GM18499 (cell line): ENCODE measurements around the gene ATG2A.

ENCODE experiments used
- ATAC-seq: cut with Tn5 transposase; IDR thresholded peaks from one replicate; pipeline ENCODE4 v1.9.1; 2021; ENCODE audit warnings: moderate number of reproducible peaks; ENCODE audit not compliant: insufficient read depth, unreplicated experiment

The ATG2A gene

DNA sequence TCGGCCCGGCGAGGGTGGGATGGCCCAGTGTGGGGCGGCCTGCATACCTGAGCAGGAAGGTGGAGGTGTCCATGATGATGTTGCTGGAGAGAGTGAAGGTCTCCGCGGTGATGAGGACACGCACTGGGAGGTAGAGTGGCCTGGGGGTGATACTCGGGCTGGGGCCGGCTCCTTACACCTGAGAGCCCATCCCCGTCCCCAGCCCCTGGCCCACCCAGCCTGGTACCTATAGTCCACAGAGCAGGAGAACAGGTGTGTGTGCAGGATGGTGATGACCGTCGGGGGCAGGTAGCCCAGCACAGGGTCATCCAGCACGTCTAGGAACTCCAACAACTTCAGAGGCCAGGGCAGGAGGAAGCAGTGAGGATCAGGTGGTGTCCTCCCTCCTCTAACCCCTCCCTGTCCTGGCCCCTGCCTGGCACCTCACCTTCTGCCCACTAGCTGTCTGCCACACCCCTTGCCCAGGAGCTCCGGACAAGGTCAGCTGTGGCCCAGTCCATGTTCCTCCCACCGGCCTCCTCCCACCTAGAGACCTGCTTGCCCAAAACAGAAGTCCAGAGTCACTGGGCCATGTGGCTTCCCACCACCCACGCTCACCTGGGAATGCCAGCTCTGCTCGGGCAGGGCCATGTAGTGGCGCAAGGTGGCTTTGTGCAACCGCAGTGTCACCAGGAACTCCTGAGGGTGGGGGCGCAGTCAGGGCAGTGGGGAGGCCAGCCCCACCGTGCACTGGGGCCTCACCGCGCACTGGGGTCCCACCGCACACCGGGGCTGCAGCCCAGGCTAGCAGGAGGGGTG lies 11.3 kb downstream of the ATG2A start:
- ATAC-seq, result no peak

DNA sequence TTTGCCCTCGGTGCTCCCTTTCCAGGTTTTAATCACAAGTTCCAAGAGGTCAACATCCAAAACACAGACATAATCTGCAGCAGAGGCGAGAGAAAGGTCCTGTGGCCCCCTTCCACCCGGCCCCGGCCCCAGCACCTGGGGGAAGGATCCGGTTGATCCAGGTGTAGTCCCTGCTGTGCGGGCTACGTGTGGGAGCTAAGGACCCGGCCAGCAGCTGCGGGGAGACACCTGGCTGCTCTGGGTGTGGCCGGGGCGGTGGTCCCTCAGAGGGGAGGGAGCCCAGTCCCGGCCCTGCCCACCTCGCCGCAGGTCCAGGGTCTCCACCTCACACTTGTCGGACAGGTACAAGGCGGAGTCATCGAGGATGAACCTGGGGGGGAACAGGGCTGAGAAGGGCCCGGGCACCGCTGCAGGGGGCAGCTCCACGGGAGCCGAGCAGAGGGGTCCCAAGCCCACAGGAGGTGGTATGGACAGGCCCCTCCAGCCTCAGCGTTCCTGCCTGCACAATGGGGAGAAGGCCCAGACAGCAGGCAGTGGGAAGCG lies 13.6 kb downstream of the ATG2A start:
- ATAC-seq, result no peak

DNA sequence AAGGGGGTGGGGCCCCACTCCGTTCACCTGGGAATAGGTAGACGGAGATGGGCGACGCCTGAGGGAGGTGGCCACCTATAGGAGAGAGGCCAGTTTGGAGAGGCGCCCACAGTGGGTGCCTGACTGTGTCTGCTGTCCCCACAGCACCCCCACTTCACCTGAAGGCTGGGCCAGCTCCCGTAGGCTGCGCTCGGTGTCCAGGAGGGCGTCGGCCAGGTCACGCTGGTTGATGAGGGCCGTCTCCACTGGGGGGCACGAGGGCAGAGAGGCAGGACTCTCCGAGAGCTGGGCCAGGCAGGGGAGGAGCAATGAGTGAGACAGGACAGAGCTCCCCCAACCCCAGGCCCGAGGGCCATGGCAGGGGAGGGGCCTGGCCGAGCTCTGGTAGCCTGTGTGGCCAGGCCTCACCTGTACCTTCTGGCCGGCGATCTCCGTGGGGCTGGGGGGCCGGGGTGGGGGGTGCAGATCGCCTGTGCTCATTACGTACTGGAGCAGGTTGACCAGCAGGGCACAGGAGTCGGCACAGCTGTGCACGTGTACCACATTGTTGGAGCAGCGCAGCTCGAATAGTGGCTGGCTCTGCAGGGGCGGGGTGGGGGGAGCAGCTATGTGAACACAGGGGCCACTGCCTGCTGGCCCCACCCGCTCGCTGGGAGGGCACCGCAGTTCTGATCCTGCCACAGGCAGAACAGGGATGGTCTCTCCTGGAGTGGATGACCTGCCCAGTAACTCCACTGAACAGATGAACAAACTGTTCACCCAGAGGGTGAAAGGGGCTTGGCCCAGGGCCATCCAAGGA lies 14.7 kb downstream of the ATG2A start:
- ATAC-seq, result no peak

DNA sequence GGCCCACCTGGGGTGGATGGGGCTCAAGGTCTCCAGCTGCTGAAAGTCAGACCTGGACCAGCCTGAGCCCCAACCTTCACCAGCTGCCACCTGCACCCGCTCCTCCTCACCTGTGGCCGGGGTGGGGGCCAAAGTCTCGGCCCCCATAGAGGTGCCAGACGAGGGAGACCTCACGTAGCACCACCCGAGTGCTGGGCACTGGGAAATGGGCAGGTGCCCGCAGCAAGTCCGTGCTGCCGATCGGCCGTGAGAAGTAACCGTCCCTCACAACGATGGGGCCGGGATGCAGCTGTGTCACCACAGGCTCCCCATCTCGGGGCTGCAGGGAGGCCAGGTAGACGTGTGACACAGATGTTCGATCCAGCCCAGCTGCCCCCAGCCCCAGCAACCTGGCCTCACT lies 16.2 kb downstream of the ATG2A start:
- no peak for ATAC-seq

DNA sequence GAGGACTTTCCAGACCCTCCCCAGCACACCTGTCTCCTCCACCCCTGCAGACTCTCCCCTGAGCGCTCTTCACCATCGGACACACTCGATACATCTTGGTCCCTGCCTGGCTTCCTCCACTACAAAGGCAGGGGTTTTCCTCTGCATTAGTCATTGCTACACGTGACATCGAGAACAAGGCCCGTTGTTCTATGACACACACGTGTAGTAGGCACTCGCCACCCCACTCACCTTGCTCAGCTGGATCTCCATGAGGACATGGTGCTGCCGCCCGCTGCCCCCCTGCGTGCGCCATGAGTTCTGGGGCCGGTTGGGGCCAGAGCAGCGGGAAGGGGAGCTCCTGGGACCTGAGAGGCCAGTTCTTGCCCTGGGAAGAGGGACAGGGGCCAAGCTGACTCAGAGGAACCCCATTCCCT lies 16.7 kb downstream of the ATG2A start:
- no peak for ATAC-seq

DNA sequence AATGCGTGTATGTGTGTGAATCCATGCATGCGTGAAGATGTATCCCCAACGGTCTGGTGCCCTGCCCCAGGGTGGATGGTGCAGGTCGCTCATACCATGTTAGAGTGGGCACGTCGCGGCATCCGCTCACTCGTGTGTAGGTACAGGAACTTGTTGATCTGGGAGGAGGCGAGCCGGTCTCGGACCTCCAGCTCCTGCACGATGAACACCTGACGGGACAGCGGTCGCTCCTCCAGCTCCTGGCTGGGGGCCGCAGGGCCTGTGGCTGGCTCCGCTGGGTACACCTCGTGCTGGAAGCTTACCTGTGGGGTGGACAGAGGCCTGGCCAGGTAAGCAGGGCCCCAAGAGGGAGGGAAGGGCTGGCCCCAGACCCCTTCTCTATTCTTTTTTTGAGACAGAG lies 18.5 kb downstream of the ATG2A start:
- ATAC-seq, result no peak

DNA sequence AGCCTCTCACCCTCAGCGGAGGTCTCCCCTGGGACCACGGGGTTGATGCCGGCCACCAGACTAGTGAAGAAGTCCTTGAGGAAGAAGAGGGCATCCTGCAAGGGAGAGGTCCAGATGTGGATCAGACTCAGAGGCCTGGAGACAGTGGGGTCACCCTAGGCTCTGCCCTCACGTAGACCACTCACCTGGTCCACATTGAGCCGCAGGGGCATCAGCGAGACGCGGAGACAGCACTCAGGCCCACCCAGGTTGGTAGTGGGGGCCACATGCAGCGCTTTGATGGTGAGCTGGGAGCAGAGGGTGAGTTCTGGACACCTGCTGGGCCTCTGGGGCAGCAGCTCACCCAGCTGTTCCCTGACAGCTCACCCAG lies 18.9 kb downstream of the ATG2A start:
- no peak for ATAC-seq

DNA sequence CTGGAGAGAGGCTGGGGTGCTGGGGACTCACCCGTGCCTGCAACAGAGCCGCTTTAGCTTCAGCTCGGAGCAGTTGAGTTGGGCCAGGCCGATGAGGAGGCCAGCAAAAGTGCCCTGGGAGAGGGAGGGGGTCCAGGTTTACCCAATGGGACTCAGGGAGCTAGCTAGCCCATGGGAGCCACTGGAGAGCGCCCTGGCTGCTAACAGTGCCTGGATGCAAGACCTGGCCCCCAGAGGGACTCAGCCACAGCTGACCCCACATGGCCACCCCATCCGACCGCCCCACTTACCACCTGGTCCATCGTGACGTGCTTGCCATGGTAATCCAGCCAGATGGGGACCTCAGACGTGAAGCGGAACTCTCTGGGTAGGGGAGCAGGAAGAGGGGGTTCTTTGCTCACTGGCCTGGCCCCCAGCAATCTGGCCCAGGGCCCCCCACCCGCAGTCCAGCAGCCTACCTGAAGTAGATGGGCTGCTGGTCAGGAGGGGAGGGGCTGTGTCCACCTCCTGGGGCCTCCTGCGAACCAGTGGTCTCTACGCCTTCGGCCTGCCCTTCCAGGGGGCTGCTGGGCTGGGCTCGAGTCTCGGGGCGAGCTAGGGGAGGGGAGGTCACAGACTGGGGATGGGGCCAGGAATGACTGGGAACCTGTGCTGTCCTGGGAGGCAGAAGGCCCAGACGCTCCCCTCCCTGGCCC lies 19.5 kb downstream of the ATG2A start:
- ATAC-seq, result no peak

DNA sequence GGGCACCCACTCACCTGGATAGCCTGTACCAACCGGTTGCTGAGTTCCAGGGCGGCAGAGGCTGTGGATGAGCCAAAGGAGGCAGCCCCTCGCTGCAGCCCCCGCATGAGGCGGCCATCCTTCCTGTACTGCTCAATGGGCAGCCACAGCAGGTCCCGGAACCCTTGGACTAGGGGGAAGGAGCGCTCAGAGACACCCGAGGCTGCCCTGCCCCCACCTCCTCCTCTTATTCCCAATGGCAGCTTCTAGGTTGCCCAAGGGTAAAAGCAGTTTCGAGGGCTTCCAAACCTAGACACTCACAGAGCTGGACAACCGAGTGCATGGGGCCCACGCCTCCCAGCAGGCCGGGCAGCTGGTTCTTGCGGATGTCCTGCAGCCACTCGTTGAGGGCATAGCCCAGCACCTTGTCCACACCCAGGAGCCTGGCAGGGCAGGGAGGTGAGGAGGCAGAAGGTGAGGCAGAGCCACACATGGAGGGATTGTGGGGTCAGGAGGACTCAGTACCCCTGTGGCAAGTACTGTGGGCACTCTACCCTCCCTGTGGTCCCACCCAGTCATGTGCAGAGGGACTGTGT lies 20.5 kb downstream of the ATG2A start:
- no peak for ATAC-seq

DNA sequence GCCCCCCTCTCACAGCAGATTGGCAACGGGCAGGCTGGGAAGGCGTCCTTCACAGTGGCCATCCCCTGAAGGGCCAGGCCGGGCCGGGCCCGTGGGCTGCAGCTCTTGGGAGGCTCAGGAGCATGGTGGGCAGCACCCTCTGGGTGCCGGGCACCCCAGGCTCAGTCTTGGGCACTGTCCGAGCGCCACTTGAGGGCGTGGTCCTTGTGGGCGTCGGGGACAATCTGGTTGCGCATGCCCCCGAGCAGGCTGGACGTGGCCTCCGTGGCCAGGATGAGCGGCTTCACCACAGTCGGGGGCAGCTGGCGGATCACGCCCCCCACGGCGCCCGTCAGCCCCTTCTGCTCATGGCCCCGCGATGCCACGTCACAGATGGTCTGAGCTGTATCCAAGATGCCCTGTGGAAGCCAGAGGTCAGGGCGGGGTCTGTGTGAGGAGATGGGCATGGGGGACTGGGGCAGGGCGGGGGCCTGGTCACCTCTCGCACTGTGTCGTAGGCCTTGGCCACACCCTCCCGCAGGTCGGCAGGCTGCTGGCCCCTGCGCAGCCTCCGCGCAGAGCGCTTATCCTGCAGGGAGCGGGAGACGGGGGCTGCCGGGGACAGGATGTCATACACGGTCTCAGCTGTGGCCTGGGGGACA lies 22.1 kb downstream of the ATG2A start:
- no peak for ATAC-seq

DNA sequence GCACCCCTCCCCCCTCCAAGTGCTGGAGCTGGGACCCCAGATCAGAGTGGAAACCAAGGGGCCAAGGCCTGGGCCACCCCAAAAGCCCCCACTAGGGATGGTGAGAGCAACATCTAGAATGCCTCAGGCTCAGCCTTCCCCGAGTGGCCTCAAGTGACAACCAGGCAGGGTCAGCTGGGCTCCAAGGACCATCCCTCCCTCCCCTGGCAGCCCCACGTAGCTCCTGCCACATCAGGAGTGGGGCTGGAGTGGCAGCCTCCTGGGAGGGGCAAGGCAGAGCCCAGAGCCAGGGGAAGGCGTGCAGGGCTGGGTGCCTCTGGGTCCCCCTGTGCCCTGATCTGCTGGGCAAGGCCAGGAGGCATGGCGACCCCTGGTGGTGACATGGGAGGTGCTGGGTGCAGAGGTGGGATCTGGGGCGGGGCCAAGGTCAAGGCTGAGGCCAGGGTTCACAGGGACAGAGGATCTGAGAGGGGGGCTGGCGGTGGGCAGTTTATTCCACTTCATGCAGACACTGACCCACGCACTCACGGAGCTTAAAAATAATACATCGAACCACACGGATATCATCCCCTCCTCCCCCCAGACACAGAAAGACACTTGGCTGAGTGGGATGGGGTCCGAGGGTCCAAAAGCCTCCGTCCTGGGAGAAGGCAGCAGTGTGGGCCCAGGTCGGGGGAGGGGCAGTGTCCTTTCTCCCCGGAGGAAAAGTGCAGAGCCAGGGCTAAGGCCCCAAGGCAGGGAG lies 22.8 kb downstream of the ATG2A start:
- ATAC-seq, result no peak

DNA sequence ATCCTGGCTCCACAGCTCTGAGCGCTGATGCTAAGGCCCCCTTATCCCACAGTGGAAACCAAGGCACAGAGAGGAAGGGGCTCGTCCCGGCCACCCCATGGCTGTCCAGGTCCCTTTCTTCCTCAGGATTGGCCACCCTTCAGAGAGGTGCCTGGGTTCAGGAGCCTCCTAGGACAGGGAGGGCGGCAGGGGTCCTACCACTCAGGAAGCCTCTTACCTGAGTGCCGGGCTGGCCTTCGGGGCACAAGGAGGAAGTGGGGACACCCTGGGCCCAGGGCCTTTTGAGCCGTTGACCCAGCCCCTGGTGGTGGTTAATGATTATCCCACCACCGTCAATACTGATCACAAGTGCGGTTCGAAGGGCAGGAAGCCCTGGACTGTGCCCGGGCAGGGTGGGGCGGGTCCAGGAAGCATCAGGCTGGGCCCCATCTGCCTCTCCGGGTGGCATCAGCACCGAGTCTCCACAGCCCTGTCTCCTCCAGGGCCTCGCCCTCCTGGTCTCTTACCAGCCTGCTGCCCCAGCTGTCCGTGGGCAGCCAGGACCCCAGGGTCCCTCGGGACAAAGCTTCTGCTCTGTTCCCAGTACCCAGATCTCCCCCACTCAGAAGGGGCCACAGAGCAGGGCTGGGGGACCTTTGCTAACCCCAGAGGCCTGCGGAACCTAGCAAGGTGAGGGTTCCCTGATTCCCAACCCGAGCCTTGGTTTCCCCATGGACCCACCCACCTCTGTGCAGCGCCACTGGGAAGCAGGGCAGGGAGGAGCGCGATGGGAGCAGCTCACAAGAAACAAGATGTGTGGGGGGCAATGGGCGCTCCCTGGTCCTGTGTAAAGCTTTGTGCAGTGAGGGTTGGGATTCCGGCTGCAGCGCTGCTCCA lies 23.6 kb downstream of the ATG2A start:
- ATAC-seq, result no peak

DNA sequence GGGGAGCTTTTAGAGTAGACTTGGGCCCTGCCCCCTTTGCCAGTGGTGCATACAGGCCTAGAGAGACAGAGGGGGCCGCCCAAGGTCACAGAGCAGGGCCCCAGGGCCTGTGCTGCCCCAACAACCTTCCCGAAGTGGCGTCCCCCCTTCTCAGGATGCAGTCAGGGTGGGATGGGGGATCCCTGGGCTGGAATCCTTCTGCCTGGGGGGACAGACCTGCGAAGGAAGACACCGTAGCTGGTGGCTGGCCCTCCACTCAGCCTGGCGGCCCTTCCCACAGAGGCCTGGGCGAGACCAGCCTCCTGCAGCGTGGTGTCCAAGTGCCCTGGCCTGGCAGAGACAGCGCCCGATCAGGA lies 24.2 kb downstream of the ATG2A start:
- ATAC-seq, result no peak

DNA sequence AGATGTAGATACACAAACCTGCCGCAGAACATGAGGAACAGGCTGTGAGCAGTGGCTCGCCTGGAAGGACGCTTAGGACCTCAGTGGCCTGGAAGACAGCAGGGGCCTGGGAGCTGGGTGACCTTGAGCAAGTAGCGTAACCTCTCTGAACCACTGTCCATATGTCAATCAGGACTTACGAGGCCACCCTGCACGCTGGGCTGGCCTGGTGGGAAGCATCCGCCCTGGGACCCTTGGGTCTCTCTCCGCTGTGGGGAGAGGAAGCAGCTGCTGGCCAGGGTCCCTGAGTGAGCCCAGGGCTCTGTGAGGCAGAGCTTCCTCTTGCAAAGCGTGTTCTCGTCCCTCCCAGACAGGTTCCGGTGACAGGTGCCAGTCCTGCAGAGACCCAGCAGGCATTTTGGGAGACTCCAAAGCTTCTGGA lies 24.6 kb downstream of the ATG2A start:
- no peak for ATAC-seq

DNA sequence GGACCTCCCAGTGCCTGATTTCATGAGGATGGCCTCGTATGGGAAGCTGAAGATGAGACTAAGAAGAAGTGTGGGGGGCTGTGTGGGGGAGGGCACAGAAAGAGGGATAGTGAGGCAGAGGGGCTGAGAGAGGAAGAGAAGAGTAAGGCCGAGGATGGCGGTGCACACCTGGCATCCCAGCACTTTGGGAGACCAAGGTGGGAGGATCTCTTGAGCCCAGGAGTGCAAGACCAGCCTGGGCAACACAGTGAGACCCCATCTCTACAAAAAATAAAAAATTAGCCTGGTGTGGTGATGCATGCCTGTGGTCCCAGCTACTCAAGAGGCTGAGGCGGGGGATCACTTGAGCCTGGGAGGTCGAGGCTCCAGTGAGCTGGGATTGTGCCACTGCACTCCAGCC lies 25.1 kb downstream of the ATG2A start:
- no peak for ATAC-seq

DNA sequence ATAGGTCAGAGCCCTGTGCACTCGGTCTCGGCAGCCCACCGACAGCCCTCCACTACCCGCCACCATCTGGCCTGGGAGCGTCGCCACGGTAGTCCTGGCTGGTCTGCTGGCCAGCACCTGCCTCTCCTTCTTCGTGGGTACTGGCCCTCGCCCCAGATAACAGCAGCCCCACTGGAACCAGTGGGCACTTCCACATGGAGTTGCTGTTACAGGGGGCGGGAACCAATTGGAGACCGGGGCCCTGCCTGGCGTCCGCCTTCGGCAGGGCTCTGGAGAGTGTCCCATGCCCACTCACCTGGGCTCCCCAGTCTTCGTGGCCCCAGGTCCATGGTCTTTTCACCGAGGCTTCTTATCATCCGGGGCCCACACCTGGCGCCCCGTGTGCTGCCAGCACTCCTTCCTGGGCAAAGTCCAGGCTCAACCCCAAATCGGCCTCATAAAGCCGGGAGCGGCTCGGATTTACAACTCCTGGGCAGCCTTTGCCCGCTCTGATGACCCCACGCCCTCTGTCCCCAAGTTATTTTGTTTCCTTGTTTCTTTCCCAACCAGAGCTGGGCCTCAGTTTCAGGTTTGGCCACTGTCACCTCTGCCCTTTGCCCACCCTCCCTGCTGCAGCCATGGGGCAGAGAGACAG lies 25.7 kb downstream of the ATG2A start:
- ATAC-seq, result no peak

DNA sequence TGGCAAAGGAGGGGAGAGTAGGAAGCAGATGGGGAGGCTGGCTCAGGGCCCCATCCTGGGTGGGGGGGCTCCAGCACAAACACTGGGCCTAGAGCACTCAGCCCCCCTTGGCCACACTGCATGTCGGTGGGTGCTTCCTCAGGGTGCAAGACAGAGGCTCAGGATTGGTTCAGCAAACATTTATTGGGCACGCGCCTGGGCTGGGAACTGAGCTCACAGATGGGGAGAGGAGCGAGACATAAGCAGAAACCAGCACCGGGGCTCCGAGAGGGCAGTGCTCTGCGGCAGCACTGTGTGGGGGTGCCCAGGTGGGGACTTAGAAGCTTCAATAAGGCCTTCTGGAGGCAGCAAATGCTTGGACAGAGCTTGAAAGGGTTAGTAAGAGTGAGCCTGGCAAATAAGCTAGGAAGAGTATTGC lies 26.5 kb downstream of the ATG2A start:
- no peak for ATAC-seq
